Measurements from ENCODE around the gene NF1. TPM values are rescaled to one million over a fixed set of nuclear protein-coding genes. Genes with fewer than 3 reads are reported as not detected.

The NF1 gene
- total RNA-seq, 1 experiment from 2014 or later: 35.4 TPM

DNA sequence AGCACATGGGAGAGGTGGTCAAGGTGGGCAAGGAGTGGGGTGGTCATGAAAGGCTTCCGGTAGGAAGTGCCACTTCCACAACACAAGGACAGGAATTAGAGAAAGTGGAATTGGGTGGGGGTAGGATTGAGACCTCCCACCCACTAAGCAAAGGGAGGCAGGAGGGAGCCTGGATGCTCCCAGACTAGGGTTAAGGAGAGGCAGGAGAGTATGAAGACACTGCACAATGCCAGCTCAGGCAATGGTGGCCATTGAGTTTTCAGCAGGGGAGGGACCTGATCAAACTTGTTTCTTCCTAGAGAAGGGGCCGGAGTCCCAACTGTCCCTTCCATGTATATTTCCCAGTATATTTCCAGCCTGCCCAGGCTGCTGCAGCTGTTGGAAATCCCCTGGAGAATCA is 293.6 kb downstream of the NF1 start:
- no peak overlapping the region for H3K27ac Mint-ChIP-seq
- H3K4me3 Mint-ChIP-seq: no peak overlapping the region
- H3K4me1 Mint-ChIP-seq: peaks cover 14% of the 10 kb centered on the region
- H3K36me3 Mint-ChIP-seq: no peaks in the 10 kb centered on the region
- POLR2A ChIA-PET: no interaction called here
- TF ChIP-seq GRHL2 (CRISPR knock-in tag; IDR thresholded peaks at IDR 0.05; ENCODE audit: insufficient replicate concordance, severe bottlenecking) (no peak), ZNF671 (CRISPR knock-in tag; IDR thresholded peaks at IDR 0.05) (no peak), ELF4 (CRISPR knock-in tag; IDR thresholded peaks at IDR 0.05; ENCODE audit: low read depth) (no peak), ETV6 (CRISPR knock-in tag; IDR thresholded peaks at IDR 0.05) (no peak), NR2C2 (CRISPR knock-in tag; IDR thresholded peaks at IDR 0.05) (no peak), SOX15 (CRISPR knock-in tag; IDR thresholded peaks at IDR 0.05) (no peak), GTF2I (CRISPR knock-in tag; conservative IDR thresholded peaks at IDR 0.05) (no peak), SP1 (CRISPR knock-in tag; conservative IDR thresholded peaks at IDR 0.05) (no peak), NR3C1 (CRISPR knock-in tag; conservative IDR thresholded peaks at IDR 0.05; ENCODE audit: low read depth) (no peak), GABPB1 (CRISPR knock-in tag; IDR thresholded peaks at IDR 0.05) (no peak)
- TF ChIP-seq, protein P1, sequence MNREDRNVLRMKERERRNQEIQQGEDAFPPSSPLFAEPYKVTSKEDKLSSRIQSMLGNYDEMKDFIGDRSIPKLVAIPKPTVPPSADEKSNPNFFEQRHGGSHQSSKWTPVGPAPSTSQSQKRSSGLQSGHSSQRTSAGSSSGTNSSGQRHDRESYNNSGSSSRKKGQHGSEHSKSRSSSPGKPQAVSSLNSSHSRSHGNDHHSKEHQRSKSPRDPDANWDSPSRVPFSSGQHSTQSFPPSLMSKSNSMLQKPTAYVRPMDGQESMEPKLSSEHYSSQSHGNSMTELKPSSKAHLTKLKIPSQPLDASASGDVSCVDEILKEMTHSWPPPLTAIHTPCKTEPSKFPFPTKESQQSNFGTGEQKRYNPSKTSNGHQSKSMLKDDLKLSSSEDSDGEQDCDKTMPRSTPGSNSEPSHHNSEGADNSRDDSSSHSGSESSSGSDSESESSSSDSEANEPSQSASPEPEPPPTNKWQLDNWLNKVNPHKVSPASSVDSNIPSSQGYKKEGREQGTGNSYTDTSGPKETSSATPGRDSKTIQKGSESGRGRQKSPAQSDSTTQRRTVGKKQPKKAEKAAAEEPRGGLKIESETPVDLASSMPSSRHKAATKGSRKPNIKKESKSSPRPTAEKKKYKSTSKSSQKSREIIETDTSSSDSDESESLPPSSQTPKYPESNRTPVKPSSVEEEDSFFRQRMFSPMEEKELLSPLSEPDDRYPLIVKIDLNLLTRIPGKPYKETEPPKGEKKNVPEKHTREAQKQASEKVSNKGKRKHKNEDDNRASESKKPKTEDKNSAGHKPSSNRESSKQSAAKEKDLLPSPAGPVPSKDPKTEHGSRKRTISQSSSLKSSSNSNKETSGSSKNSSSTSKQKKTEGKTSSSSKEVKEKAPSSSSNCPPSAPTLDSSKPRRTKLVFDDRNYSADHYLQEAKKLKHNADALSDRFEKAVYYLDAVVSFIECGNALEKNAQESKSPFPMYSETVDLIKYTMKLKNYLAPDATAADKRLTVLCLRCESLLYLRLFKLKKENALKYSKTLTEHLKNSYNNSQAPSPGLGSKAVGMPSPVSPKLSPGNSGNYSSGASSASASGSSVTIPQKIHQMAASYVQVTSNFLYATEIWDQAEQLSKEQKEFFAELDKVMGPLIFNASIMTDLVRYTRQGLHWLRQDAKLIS (CRISPR knock-in tag; IDR thresholded peaks at IDR 0.05; ENCODE audit: borderline replicate concordance): no peak
- TF ChIP-seq, protein P2, sequence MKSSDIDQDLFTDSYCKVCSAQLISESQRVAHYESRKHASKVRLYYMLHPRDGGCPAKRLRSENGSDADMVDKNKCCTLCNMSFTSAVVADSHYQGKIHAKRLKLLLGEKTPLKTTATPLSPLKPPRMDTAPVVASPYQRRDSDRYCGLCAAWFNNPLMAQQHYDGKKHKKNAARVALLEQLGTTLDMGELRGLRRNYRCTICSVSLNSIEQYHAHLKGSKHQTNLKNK (CRISPR knock-in tag; IDR thresholded peaks at IDR 0.05): no peak
- TF ChIP-seq, protein P3, sequence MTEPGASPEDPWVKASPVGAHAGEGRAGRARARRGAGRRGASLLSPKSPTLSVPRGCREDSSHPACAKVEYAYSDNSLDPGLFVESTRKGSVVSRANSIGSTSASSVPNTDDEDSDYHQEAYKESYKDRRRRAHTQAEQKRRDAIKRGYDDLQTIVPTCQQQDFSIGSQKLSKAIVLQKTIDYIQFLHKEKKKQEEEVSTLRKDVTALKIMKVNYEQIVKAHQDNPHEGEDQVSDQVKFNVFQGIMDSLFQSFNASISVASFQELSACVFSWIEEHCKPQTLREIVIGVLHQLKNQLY (CRISPR knock-in tag; IDR thresholded peaks at IDR 0.05): no peak
- TF ChIP-seq, protein P4, sequence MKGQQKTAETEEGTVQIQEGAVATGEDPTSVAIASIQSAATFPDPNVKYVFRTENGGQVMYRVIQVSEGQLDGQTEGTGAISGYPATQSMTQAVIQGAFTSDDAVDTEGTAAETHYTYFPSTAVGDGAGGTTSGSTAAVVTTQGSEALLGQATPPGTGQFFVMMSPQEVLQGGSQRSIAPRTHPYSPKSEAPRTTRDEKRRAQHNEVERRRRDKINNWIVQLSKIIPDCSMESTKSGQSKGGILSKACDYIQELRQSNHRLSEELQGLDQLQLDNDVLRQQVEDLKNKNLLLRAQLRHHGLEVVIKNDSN (CRISPR knock-in tag; IDR thresholded peaks at IDR 0.05): no peak
- TF ChIP-seq, protein P5, sequence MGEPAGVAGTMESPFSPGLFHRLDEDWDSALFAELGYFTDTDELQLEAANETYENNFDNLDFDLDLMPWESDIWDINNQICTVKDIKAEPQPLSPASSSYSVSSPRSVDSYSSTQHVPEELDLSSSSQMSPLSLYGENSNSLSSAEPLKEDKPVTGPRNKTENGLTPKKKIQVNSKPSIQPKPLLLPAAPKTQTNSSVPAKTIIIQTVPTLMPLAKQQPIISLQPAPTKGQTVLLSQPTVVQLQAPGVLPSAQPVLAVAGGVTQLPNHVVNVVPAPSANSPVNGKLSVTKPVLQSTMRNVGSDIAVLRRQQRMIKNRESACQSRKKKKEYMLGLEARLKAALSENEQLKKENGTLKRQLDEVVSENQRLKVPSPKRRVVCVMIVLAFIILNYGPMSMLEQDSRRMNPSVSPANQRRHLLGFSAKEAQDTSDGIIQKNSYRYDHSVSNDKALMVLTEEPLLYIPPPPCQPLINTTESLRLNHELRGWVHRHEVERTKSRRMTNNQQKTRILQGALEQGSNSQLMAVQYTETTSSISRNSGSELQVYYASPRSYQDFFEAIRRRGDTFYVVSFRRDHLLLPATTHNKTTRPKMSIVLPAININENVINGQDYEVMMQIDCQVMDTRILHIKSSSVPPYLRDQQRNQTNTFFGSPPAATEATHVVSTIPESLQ (CRISPR knock-in tag; IDR thresholded peaks at IDR 0.05): no peak
- TF ChIP-seq, protein P6, sequence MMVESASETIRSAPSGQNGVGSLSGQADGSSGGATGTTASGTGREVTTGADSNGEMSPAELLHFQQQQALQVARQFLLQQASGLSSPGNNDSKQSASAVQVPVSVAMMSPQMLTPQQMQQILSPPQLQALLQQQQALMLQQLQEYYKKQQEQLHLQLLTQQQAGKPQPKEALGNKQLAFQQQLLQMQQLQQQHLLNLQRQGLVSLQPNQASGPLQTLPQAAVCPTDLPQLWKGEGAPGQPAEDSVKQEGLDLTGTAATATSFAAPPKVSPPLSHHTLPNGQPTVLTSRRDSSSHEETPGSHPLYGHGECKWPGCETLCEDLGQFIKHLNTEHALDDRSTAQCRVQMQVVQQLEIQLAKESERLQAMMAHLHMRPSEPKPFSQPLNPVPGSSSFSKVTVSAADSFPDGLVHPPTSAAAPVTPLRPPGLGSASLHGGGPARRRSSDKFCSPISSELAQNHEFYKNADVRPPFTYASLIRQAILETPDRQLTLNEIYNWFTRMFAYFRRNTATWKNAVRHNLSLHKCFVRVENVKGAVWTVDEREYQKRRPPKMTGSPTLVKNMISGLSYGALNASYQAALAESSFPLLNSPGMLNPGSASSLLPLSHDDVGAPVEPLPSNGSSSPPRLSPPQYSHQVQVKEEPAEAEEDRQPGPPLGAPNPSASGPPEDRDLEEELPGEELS (CRISPR knock-in tag; IDR thresholded peaks at IDR 0.05): no peak
- TF ChIP-seq, protein P7, sequence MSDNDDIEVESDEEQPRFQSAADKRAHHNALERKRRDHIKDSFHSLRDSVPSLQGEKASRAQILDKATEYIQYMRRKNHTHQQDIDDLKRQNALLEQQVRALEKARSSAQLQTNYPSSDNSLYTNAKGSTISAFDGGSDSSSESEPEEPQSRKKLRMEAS (CRISPR knock-in tag; IDR thresholded peaks at IDR 0.05): no peak
- TF ChIP-seq, protein P8, sequence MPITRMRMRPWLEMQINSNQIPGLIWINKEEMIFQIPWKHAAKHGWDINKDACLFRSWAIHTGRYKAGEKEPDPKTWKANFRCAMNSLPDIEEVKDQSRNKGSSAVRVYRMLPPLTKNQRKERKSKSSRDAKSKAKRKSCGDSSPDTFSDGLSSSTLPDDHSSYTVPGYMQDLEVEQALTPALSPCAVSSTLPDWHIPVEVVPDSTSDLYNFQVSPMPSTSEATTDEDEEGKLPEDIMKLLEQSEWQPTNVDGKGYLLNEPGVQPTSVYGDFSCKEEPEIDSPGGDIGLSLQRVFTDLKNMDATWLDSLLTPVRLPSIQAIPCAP (CRISPR knock-in tag; IDR thresholded peaks at IDR 0.05): no peak
- no peaks in the 10 kb centered on the region for H3K9me3 Mint-ChIP-seq
- CTCF ChIA-PET: interaction anchor here (1.4 to 3.6 kb wide), 13 partner anchors 12 to 454 kb away, joined by 4 to 38 read pairs (median 13); no protein-coding TSS in a partner anchor
- DNase-seq (ENCODE audit: low spot score) (no peak), ATAC-seq (no peak)
- H3K27me3 Mint-ChIP-seq (ENCODE audit: low read depth): peaks cover 36% of the 10 kb centered on the region
